ENCODE measurements around the gene PLEKHA8.
A peak's percentile ranks its signal among the peaks of the same experiment; 100 is the strongest.

The PLEKHA8 gene

GRCh38 chr7:30115709-30116297, 87.6 kb downstream of the PLEKHA8 start:
- H3K9ac ChIP-seq (ENCODE audit: low read depth, low read length), result no peak overlapping the region
- peaks cover 14% of the 10 kb centered on the region for H3K4me1 ChIP-seq (ENCODE audit: control insufficient read depth, insufficient read depth, low read length)
- peaks cover 5% of the 10 kb centered on the region for H3K9me3 ChIP-seq (replicated peaks; ENCODE audit: low read length)
- H3K4me2 ChIP-seq (ENCODE audit: low read length), result no peak overlapping the region
- no peaks in the 10 kb centered on the region for H3K27me3 ChIP-seq (ENCODE audit: control insufficient read depth, insufficient read depth, low read length)
- no peak overlapping the region for H3K4me3 ChIP-seq (ENCODE audit: low read length)
- H3K36me3 ChIP-seq (ENCODE audit: insufficient read depth, low read length), result no peaks in the 10 kb centered on the region

GRCh38 chr7:30116771-30117170, 88.6 kb downstream of the PLEKHA8 start:
- Histone ChIP-seq H3K4me1 (ENCODE audit: control insufficient read depth, insufficient read depth, low read length) (peaks cover 14% of the 10 kb centered on the region), H3K9ac (ENCODE audit: low read depth, low read length) (peak overlapping the region; percentile 1), H3K4me3 (ENCODE audit: low read length) (peak overlapping the region; percentile 7), H3K36me3 (ENCODE audit: insufficient read depth, low read length) (no peaks in the 10 kb centered on the region), H3K9me3 (replicated peaks; ENCODE audit: low read length) (peaks cover 5% of the 10 kb centered on the region), H3K27me3 (ENCODE audit: control insufficient read depth, insufficient read depth, low read length) (no peaks in the 10 kb centered on the region), H3K4me2 (ENCODE audit: low read length) (peak overlapping the region; percentile 68)

GRCh38 chr7:30117896-30118295, 89.7 kb downstream of the PLEKHA8 start:
- Histone ChIP-seq H3K4me1 (ENCODE audit: control insufficient read depth, insufficient read depth, low read length) (peaks cover 14% of the 10 kb centered on the region), H3K9me3 (replicated peaks; ENCODE audit: low read length) (peaks cover 5% of the 10 kb centered on the region), H3K36me3 (ENCODE audit: insufficient read depth, low read length) (no peaks in the 10 kb centered on the region), H3K9ac (ENCODE audit: low read depth, low read length) (no peak overlapping the region), H3K4me3 (ENCODE audit: low read length) (no peak overlapping the region), H3K4me2 (ENCODE audit: low read length) (no peak overlapping the region), H3K27me3 (ENCODE audit: control insufficient read depth, insufficient read depth, low read length) (no peaks in the 10 kb centered on the region)

- peaks cover 14% of the 10 kb centered on the region for H3K4me1 ChIP-seq (ENCODE audit: control insufficient read depth, insufficient read depth, low read length)
- H3K4me3 ChIP-seq (ENCODE audit: low read length), result no peak overlapping the region
- H3K9ac ChIP-seq (ENCODE audit: low read depth, low read length), result no peak overlapping the region
- H3K4me2 ChIP-seq (ENCODE audit: low read length), result no peak overlapping the region
- H3K9me3 ChIP-seq (replicated peaks; ENCODE audit: low read length), result no peaks in the 10 kb centered on the region
- H3K36me3 ChIP-seq (ENCODE audit: insufficient read depth, low read length), result no peaks in the 10 kb centered on the region
- H3K27me3 ChIP-seq (ENCODE audit: control insufficient read depth, insufficient read depth, low read length), result no peaks in the 10 kb centered on the region
These were observed 91.8 kb downstream of the PLEKHA8 start for GRCh38 chr7:30119890-30120577.

- Histone ChIP-seq H3K27me3 (ENCODE audit: control insufficient read depth, insufficient read depth, low read length) (no peaks in the 10 kb centered on the region), H3K9ac (ENCODE audit: low read depth, low read length) (peak overlapping the region; percentile 90), H3K9me3 (replicated peaks; ENCODE audit: low read length) (no peaks in the 10 kb centered on the region), H3K36me3 (ENCODE audit: insufficient read depth, low read length) (no peaks in the 10 kb centered on the region), H3K4me3 (ENCODE audit: low read length) (peak overlapping the region; percentile 97), H3K4me2 (ENCODE audit: low read length) (peak overlapping the region; percentile 100), H3K4me1 (ENCODE audit: control insufficient read depth, insufficient read depth, low read length) (peaks cover 4% of the 10 kb centered on the region)
These were observed 105.8 kb downstream of the PLEKHA8 start for GRCh38 chr7:30133736-30134610.

- Histone ChIP-seq H3K27me3 (ENCODE audit: control insufficient read depth, insufficient read depth, low read length) (no peaks in the 10 kb centered on the region), H3K4me1 (ENCODE audit: control insufficient read depth, insufficient read depth, low read length) (peaks cover 4% of the 10 kb centered on the region), H3K4me2 (ENCODE audit: low read length) (peak within 1 kb of the TSS; percentile 100), H3K9ac (ENCODE audit: low read depth, low read length) (peak within 1 kb of the TSS; percentile 90), H3K36me3 (ENCODE audit: insufficient read depth, low read length) (no peaks in the 10 kb centered on the region), H3K4me3 (ENCODE audit: low read length) (peak within 1 kb of the TSS; percentile 97), H3K9me3 (replicated peaks; ENCODE audit: low read length) (no peaks in the 10 kb centered on the region)
These were observed 106.5 kb downstream of the PLEKHA8 start, which contains the start of gene MTURN for GRCh38 chr7:30134611-30135300. MTURN (plus strand) TSS chr7:30134986; CDS start chr7:30135137, 151 bp downstream.

GRCh38 chr7:30135301-30136116, 107.3 kb downstream of the PLEKHA8 start:
- Histone ChIP-seq H3K36me3 (ENCODE audit: insufficient read depth, low read length) (no peaks in the 10 kb centered on the region), H3K9ac (ENCODE audit: low read depth, low read length) (peak overlapping the region; percentile 90), H3K4me3 (ENCODE audit: low read length) (peak overlapping the region; percentile 97), H3K27me3 (ENCODE audit: control insufficient read depth, insufficient read depth, low read length) (no peaks in the 10 kb centered on the region), H3K4me2 (ENCODE audit: low read length) (peak overlapping the region; percentile 100), H3K9me3 (replicated peaks; ENCODE audit: low read length) (no peaks in the 10 kb centered on the region), H3K4me1 (ENCODE audit: control insufficient read depth, insufficient read depth, low read length) (peaks cover 4% of the 10 kb centered on the region)

GRCh38 chr7:30136117-30136731, 108.0 kb downstream of the PLEKHA8 start:
- H3K4me1 ChIP-seq (ENCODE audit: control insufficient read depth, insufficient read depth, low read length), result peaks cover 4% of the 10 kb centered on the region
- peak overlapping the region; percentile 97 for H3K4me3 ChIP-seq (ENCODE audit: low read length)

GRCh38 chr7:30136743-30137485, 108.7 kb downstream of the PLEKHA8 start:
- H3K4me1 ChIP-seq (ENCODE audit: control insufficient read depth, insufficient read depth, low read length), result peaks cover 8% of the 10 kb centered on the region
- peak overlapping the region; percentile 100 for H3K4me2 ChIP-seq (ENCODE audit: low read length)
- peak overlapping the region; percentile 97 for H3K4me3 ChIP-seq (ENCODE audit: low read length)
- no peaks in the 10 kb centered on the region for H3K36me3 ChIP-seq (ENCODE audit: insufficient read depth, low read length)
- peak overlapping the region; percentile 90 for H3K9ac ChIP-seq (ENCODE audit: low read depth, low read length)
- no peaks in the 10 kb centered on the region for H3K9me3 ChIP-seq (replicated peaks; ENCODE audit: low read length)
- H3K27me3 ChIP-seq (ENCODE audit: control insufficient read depth, insufficient read depth, low read length), result no peaks in the 10 kb centered on the region

More at GRCh38 chr7:30136117-30136731, 108.0 kb downstream of the PLEKHA8 start:
- peak overlapping the region; percentile 100 for H3K4me2 ChIP-seq (ENCODE audit: low read length)
- no peaks in the 10 kb centered on the region for H3K27me3 ChIP-seq (ENCODE audit: control insufficient read depth, insufficient read depth, low read length)
- H3K9me3 ChIP-seq (replicated peaks; ENCODE audit: low read length), result no peaks in the 10 kb centered on the region
- H3K9ac ChIP-seq (ENCODE audit: low read depth, low read length), result peak overlapping the region; percentile 90
- no peaks in the 10 kb centered on the region for H3K36me3 ChIP-seq (ENCODE audit: insufficient read depth, low read length)

Data from skeletal muscle satellite cell (primary cell).